Fibroblast of lung (primary cell): ENCODE results near the gene ITGA7.

Experiments used
- CTCF ChIP-seq, 2 donors: IDR thresholded peaks in 1 of 2; conservative IDR thresholded peaks in 1 of 2; 1 replicate in 1 of 2; 2 replicates in 1 of 2; pipeline ENCODE4 v1.5.1; 2011 to 2012; ENCODE audit warnings: low read length in 2 of 2, control low read depth in 1 of 2, inconsistent platforms in 1 of 2, low read depth in 1 of 2, mild to moderate bottlenecking in 1 of 2
- EZH2 ChIP-seq: IDR thresholded peaks from 2 replicates; pipeline ENCODE4 v1.5.1; 2012; ENCODE audit warnings: low read length, control low read depth, mild to moderate bottlenecking; ENCODE audit errors: missing control alignments

GRCh38 chr12:55654511-55655214 is 53.0 kb downstream of the ITGA7 start:
- TF ChIP-seq CTCF (conservative IDR thresholded peaks at IDR 0.05 in 1 of 2, IDR thresholded peaks at IDR 0.05 in 1 of 2; ENCODE audit: low read depth in 1 of 2, low read length in 2 of 2) (no peak), EZH2 (no peak)
